ENCODE measurements around the gene WNT1. TPM values are rescaled to one million over a fixed set of nuclear protein-coding genes. Genes with fewer than 3 reads are reported as not detected.

Gene WNT1
- total RNA-seq, result not detected

GRCh38 chr12:48978291-48978740 lies at the start of gene WNT1:
Gene WNT1 (plus strand): TSS chr12:48978322. CDS start chr12:48978651, 329 bp downstream.

GRCh38 chr12:48957141-48958048 lies 20.7 kb upstream of the WNT1 start, which contains the start of gene ARF3:
Gene ARF3 (minus strand): TSS chr12:48957487. CDS start chr12:48941095, 16,392 bp downstream.

GRCh38 chr12:48999371-49000131 lies 21.4 kb downstream of the WNT1 start, which contains the start of gene DDN:
Gene DDN (minus strand): TSS chr12:48999375. CDS start chr12:48999287, 88 bp downstream.

GRCh38 chr12:49018261-49019119 lies 40.4 kb downstream of the WNT1 start, which contains the start of gene PRKAG1:
Gene PRKAG1 (minus strand): TSS chr12:49018776. CDS start chr12:49018740, 36 bp downstream.

Small RNA genes lying within 50 kb of the gene (small RNA-seq; reads per million reads assigned to genes)
- gene RNU6-940P (ENCODE audit: low replicate concordance), result not detected

Other genes with a start within 250 kb of the WNT1 start
- 75.3 TPM for gene ADCY6, start 189.2 kb upstream of the WNT1 start, total RNA-seq
- gene CACNB3, start 159.8 kb upstream of the WNT1 start, total RNA-seq, result 24.8 TPM
- gene DDX23, start 126.2 kb upstream of the WNT1 start, total RNA-seq, result 79.4 TPM
- 4.3 TPM for gene RND1, start 112.5 kb upstream of the WNT1 start, total RNA-seq
- 11.3 TPM for gene FKBP11, start 52.8 kb upstream of the WNT1 start, total RNA-seq
- 42.2 TPM for gene ARF3, start 20.8 kb upstream of the WNT1 start, total RNA-seq
- not detected for gene WNT10B, start 6.6 kb upstream of the WNT1 start, total RNA-seq
- gene DDN, start 21.1 kb downstream of the WNT1 start, total RNA-seq, result 23.6 TPM
- gene PRKAG1, start 40.5 kb downstream of the WNT1 start, total RNA-seq, result 38.2 TPM
- gene KMT2D, start 82.5 kb downstream of the WNT1 start, total RNA-seq, result 80.5 TPM
- 1.3 TPM for gene RHEBL1, start 91.7 kb downstream of the WNT1 start, total RNA-seq
- gene DHH, start 116.5 kb downstream of the WNT1 start, total RNA-seq, result 0.88 TPM
- 69.4 TPM for gene LMBR1L, start 132.5 kb downstream of the WNT1 start, total RNA-seq
- gene TUBA1B, start 153.1 kb downstream of the WNT1 start, total RNA-seq, result 596 TPM
- gene TUBA1A, start 210.8 kb downstream of the WNT1 start, total RNA-seq, result 311 TPM